ENCODE measurements around the gene POLD2.

DNA sequence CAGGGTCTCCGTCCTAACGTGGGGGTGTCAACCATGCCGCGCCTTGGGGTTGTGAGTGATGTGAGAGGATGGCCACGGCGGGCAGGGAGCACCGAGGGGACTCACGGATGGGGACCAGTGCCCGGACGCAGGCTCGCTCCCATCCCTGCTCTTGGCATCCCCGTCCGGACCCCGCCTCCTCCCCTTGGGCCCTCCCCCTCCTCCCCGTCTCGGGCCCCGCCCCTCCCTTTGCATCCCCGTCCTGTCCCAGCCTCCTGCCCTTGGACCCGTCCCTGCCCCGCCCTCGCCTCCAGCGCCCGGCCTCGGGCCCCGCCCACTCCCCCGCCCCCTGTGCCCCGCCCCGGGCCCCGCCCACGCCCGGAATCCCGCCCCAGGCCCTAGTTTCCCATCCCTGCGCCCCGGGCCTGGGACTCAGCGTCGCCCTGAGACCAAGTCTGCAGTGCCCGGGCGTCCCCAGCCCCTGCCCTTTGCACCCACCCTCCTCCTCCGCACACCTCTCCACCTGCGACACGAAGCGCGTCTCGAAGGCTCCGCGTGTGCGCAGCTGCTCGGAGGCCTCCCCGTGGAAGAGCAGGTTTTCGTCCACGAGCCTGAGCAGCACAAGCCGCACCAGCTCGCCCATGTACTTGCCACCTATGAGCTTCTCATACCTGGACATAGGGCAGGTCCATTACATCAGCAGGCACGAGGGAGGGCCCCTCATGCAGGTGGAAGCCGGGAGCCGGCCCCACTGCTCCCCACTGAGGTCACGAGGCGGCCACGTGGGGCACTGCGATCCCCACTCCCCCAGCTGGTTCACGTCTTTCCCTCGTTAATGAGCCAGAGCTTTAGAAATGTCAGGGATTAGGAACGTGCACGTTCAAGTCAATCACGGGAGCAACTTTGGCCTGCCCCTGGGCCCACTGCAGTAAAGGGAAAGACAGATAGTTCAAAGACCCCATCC, 22.9 kb upstream of the POLD2 start:
- TF ChIP-seq, protein P1, sequence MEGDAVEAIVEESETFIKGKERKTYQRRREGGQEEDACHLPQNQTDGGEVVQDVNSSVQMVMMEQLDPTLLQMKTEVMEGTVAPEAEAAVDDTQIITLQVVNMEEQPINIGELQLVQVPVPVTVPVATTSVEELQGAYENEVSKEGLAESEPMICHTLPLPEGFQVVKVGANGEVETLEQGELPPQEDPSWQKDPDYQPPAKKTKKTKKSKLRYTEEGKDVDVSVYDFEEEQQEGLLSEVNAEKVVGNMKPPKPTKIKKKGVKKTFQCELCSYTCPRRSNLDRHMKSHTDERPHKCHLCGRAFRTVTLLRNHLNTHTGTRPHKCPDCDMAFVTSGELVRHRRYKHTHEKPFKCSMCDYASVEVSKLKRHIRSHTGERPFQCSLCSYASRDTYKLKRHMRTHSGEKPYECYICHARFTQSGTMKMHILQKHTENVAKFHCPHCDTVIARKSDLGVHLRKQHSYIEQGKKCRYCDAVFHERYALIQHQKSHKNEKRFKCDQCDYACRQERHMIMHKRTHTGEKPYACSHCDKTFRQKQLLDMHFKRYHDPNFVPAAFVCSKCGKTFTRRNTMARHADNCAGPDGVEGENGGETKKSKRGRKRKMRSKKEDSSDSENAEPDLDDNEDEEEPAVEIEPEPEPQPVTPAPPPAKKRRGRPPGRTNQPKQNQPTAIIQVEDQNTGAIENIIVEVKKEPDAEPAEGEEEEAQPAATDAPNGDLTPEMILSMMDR (IDR thresholded peaks at IDR 0.05) = no peak
- no peak for TF ChIP-seq EP300 (IDR thresholded peaks at IDR 0.05)
